Measurements from ENCODE around the gene FREM2. TPM values are rescaled to one million over a fixed set of nuclear protein-coding genes. Genes with fewer than 3 reads are reported as not detected.
A peak's percentile ranks its signal among the peaks of the same experiment; 100 is the strongest.

FREM2 gene
- total RNA-seq, 3 donors from 2014 or later, result 0.03 TPM

DNA sequence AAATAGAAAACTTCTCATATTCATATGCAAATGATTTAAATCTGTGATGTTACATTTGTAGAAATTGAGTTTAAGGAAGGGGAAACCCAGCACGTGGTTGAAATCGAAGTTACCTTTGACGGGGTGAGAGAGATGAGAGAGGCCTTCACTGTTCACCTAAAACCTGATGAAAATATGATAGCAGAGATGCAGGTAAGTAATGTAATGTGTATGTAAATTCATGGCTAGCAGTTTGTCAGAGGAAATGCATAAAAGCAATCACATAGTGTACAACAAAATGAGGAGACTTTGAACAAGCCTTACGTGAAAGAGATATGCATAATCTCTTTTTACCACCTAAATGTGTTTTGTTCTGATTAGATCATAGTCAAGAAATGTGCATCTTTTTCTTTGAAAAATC lies 169.2 kb downstream of the FREM2 start:
- Mint-ChIP-seq H3K4me1 (ENCODE audit: low read depth) (no peaks in the 10 kb centered on the region), H3K36me3 (ENCODE audit: insufficient read depth) (no peaks in the 10 kb centered on the region), H3K27me3 (ENCODE audit: low read depth) (peaks cover 6% of the 10 kb centered on the region), H3K4me3 (no peak overlapping the region), H3K9me3 (no peaks in the 10 kb centered on the region)
- no peak for ATAC-seq
- DNase-seq, result no peak

DNA sequence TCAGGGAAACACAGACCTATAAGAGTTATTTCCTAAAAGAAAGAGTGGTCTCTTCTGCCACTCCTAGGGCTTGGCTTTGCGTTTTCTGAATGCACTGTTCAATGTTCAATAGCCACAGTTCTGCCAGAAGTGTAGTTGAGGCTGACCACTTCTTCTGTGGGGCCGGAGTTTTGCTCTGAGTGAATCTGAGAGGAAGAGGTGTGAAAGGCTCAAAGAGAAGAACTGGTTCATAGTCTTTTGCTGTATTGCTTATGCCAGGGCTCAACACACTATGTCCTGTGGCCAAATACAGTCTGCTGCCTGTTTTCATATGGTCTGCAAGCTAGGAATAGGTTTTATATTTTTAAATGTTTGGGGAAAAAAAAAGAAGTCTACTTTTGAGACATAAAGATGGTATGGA lies 175.6 kb downstream of the FREM2 start:
- Mint-ChIP-seq H3K4me1 (ENCODE audit: low read depth) (no peaks in the 10 kb centered on the region), H3K4me3 (no peak overlapping the region), H3K9me3 (no peaks in the 10 kb centered on the region), H3K27me3 (ENCODE audit: low read depth) (peaks cover 1% of the 10 kb centered on the region), H3K36me3 (ENCODE audit: insufficient read depth) (no peaks in the 10 kb centered on the region)
- ATAC-seq (no peak), DNase-seq (no peak)

DNA sequence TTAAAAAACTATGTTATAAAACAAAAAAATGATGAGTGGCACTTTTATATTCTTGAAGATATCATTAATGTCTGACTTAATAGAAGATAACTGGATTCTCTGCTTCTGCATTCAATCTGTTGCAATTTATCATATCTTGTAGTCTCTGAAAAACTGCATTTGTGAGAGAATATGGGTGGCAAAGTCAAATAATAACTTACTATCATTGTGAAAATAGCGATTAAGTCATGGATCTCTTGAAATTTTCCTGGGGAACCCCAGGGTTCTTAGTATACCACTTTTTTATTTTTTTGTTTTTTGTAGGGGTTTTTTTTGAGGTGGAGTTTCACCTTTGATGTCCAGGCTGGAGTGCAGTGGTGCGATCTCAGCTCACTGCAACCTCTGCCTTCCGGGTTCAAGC lies 176.7 kb downstream of the FREM2 start:
- peaks cover 1% of the 10 kb centered on the region for H3K27me3 Mint-ChIP-seq (ENCODE audit: low read depth)
- no peaks in the 10 kb centered on the region for H3K4me1 Mint-ChIP-seq (ENCODE audit: low read depth)
- ATAC-seq, result no peak

DNA sequence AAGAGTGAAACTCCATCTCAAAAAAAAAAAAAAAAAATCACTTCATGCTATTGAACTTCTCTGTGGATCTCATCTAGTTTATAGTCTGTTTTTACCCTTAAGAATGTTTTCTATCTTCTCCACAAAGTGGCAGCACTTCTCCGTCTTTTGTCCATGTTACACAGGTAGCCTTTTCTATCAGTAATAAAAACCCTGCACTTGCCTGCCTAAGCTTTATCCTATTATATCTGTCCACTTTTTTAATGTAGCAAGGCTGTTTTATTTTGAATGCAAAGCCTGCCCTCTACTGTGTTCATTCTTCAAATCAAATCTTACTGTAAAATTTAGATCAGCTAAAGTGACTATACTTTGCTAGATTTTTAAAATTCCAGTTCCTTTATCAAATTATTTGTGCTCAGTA lies 179.8 kb downstream of the FREM2 start:
- no peak for DNase-seq

More for the DNA sequence above, 176.7 kb downstream of the FREM2 start:
- Mint-ChIP-seq H3K36me3 (ENCODE audit: insufficient read depth) (no peaks in the 10 kb centered on the region), H3K9me3 (no peaks in the 10 kb centered on the region), H3K4me3 (no peak overlapping the region)
- no peak for DNase-seq

DNA sequence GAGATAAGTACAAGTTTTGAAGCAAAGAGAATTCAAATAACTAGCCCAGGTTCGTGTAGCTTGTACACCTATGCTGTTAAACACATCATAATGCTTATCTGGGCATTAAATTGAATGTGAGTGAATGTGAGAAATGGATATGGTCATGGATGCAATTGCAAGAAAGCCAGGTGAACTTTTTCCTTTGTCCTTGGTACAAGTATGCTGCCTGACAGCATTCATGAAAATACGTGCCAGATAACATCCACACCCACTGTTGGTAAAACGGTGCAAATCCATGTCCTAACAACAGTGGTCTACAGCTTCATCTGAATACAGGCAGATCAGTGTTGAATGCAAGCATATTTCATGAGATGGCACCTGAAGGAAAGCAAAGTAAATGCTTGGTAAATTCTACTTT lies 181.5 kb downstream of the FREM2 start:
- DNase-seq (no peak), ATAC-seq (no peak)
- no peaks in the 10 kb centered on the region for H3K36me3 Mint-ChIP-seq (ENCODE audit: insufficient read depth)
- peaks cover 3% of the 10 kb centered on the region for H3K27me3 Mint-ChIP-seq (ENCODE audit: low read depth)
- H3K4me1 Mint-ChIP-seq (ENCODE audit: low read depth), result peaks cover 2% of the 10 kb centered on the region
- H3K9me3 Mint-ChIP-seq, result no peaks in the 10 kb centered on the region
- H3K4me3 Mint-ChIP-seq, result no peak overlapping the region

More for the DNA sequence above, 179.8 kb downstream of the FREM2 start:
- H3K4me1 Mint-ChIP-seq (ENCODE audit: low read depth), result no peaks in the 10 kb centered on the region
- H3K4me3 Mint-ChIP-seq, result no peak overlapping the region
- H3K9me3 Mint-ChIP-seq, result no peaks in the 10 kb centered on the region
- peaks cover 4% of the 10 kb centered on the region for H3K27me3 Mint-ChIP-seq (ENCODE audit: low read depth)
- H3K36me3 Mint-ChIP-seq (ENCODE audit: insufficient read depth), result no peaks in the 10 kb centered on the region
- ATAC-seq, result no peak

DNA sequence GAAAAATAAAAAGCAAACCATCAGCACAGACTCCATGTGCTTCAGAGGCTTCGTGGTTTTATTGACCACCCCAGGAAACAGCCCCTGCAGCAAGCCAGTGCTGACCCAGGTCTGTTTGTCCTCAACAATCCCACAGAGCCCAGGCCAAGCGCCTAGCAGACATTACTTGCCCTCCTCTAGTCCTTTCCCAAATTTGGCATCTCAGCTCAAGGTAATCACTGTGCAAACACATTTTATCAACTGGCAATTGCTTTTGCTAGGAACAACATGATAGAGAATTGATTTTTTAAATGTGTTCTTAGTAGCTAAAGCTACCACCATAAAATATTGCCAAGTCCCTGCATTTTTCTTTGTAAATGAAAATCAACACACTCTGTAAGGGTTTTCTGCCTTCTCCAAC lies 182.0 kb downstream of the FREM2 start:
- H3K27me3 Mint-ChIP-seq (ENCODE audit: low read depth), result peaks cover 3% of the 10 kb centered on the region
- no peak overlapping the region for H3K4me3 Mint-ChIP-seq
- H3K4me1 Mint-ChIP-seq (ENCODE audit: low read depth), result peaks cover 2% of the 10 kb centered on the region
- ATAC-seq (no peak), DNase-seq (no peak)
- no peaks in the 10 kb centered on the region for H3K9me3 Mint-ChIP-seq
- H3K36me3 Mint-ChIP-seq (ENCODE audit: insufficient read depth), result no peaks in the 10 kb centered on the region

DNA sequence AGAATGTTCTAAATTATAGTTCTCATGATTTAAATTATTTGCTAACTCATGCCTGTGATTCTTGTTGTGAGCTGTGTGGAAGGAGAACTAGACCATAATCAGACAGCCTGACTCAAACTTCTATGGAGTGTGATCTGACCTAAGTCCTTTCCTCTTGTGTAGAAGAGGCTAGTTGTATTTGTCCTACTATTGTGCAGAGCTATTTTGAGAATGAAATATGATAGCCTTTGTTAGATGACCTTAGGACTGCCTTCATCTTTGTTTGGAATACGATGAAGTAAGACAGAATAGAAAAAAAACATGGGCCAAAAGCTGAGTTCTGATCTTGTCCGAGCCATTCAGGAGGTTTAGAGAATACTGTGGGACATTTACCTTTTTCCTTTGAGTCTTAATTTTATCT lies 184.4 kb downstream of the FREM2 start:
- peaks cover 5% of the 10 kb centered on the region for H3K27me3 Mint-ChIP-seq (ENCODE audit: low read depth)
- no peaks in the 10 kb centered on the region for H3K9me3 Mint-ChIP-seq
- ATAC-seq (no peak), DNase-seq (no peak)
- peaks cover 2% of the 10 kb centered on the region for H3K4me1 Mint-ChIP-seq (ENCODE audit: low read depth)
- H3K36me3 Mint-ChIP-seq (ENCODE audit: insufficient read depth), result no peaks in the 10 kb centered on the region
- H3K4me3 Mint-ChIP-seq, result no peak overlapping the region

DNA sequence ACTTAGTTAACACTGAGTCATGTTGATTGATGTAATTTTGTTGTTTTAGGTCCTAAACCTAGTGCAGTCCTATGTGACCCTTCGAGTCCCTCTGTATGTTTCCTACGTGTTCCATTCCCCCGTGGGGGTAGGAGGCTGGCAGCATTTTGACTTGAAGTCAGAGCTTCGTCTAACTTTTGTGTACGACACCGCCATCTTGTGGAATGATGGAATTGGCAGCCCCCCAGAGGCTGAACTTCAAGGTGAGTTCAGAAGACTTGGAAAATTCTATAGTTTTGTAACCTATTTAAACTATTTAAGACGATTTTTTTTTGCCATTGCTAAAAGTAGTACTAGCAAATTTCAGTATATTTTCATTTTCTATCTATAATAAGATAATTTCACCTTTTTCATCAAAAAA lies 185.8 kb downstream of the FREM2 start:
- no peak overlapping the region for H3K4me3 Mint-ChIP-seq
- DNase-seq (peak; percentile 5), ATAC-seq (no peak)
- H3K4me1 Mint-ChIP-seq (ENCODE audit: low read depth), result peaks cover 2% of the 10 kb centered on the region
- H3K27me3 Mint-ChIP-seq (ENCODE audit: low read depth), result peaks cover 5% of the 10 kb centered on the region
- H3K9me3 Mint-ChIP-seq, result no peaks in the 10 kb centered on the region
- no peaks in the 10 kb centered on the region for H3K36me3 Mint-ChIP-seq (ENCODE audit: insufficient read depth)

DNA sequence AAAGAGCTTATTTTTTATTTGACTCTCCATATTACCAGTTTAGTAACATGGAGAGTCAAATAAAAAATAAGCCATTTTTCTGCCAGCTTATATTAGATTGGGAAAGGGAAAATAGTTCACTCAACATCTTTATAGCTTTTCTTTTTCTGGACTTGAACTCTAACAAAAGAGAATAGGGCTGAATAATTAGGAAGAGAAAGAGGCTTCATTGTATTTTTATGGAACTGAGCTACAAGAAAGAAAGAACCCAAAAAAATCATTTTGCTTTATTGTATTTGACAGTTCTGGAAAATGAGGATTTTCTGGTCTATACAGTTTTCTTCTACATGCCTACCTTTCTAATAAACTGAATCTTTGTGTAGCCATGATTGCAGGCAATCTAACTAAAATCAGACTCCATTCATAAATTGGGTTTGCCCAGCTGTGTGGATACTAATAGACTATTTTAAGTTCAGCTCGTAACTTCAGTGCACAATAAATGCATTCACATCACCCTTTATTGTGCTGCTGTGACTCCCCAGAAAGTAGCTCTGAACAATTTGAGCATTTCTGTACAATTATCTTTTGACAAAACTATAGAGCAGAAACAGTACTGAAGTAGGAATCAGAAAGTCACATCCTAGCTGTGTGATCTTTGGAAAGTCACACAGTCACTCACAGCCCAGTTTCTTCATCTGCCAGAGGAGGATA lies 188.5 kb downstream of the FREM2 start:
- Mint-ChIP-seq H3K4me1 (ENCODE audit: low read depth) (peaks cover 2% of the 10 kb centered on the region), H3K36me3 (ENCODE audit: insufficient read depth) (no peaks in the 10 kb centered on the region), H3K9me3 (no peaks in the 10 kb centered on the region), H3K4me3 (no peak overlapping the region), H3K27me3 (ENCODE audit: low read depth) (peaks cover 7% of the 10 kb centered on the region)
- ATAC-seq (no peak), DNase-seq (no peak)

DNA sequence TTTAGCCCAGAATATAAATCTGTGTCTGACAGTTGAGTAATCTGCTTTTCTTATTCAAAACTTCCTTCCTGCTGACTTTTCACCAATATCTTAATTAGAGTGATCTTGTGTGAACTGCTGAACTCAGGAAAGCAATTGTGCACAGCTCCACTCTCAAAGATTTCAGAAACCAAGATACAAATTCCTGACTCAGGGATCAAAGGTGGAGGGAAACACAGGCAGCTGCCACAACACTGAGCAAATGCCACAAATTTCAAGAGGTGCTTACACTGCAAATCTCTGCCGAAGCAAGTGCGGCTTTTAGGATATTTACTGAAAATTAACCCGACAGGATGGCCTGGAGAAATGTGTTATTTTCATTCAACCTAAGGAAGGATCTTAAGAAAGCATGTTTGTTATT lies 192.4 kb downstream of the FREM2 start:
- no peaks in the 10 kb centered on the region for H3K9me3 Mint-ChIP-seq
- H3K27me3 Mint-ChIP-seq (ENCODE audit: low read depth), result peaks cover 6% of the 10 kb centered on the region
- H3K4me3 Mint-ChIP-seq, result no peak overlapping the region
- no peaks in the 10 kb centered on the region for H3K36me3 Mint-ChIP-seq (ENCODE audit: insufficient read depth)
- ATAC-seq (no peak), DNase-seq (no peak)
- no peaks in the 10 kb centered on the region for H3K4me1 Mint-ChIP-seq (ENCODE audit: low read depth)

DNA sequence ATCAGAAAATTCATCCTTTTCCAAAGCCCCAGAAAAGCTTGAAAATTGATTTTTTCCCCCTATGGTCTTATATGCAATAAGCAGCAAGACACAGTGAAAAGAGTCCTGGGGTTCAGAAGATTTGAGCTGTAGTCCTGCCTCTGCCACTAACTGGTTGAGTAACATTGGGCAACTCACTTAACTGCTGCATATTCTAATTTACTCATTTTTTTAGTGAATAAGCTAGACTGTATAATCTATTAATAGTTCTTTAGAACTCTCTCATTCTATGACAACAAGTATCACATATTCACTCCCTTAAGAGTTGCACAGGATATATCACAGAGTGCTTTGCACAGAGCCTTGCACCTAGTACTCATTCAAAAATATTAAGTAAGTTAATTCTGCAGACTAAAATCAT lies 192.9 kb downstream of the FREM2 start:
- no peaks in the 10 kb centered on the region for H3K36me3 Mint-ChIP-seq (ENCODE audit: insufficient read depth)
- H3K4me1 Mint-ChIP-seq (ENCODE audit: low read depth), result no peaks in the 10 kb centered on the region
- DNase-seq (no peak), ATAC-seq (no peak)
- peaks cover 5% of the 10 kb centered on the region for H3K27me3 Mint-ChIP-seq (ENCODE audit: low read depth)
- H3K9me3 Mint-ChIP-seq, result no peaks in the 10 kb centered on the region
- no peak overlapping the region for H3K4me3 Mint-ChIP-seq

DNA sequence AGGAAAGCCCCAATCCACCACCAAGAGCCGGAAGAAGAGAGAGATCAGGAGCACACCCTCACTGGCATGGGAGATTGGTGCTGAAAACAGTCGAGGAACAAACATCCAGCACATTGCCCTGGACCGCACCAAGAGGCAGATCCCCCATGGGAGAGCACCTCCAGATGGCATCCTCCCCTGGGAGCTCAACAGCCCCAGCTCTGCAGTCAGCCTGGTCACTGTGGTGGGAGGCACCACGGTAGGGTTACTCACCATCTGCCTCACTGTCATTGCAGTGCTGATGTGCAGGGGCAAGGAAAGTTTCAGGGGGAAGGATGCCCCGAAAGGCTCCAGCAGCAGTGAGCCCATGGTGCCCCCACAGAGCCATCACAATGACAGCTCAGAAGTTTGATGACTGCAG lies 193.5 kb downstream of the FREM2 start:
- no peak overlapping the region for H3K4me3 Mint-ChIP-seq
- no peaks in the 10 kb centered on the region for H3K9me3 Mint-ChIP-seq
- DNase-seq (no peak), ATAC-seq (no peak)
- H3K27me3 Mint-ChIP-seq (ENCODE audit: low read depth), result peaks cover 7% of the 10 kb centered on the region
- no peaks in the 10 kb centered on the region for H3K36me3 Mint-ChIP-seq (ENCODE audit: insufficient read depth)
- no peaks in the 10 kb centered on the region for H3K4me1 Mint-ChIP-seq (ENCODE audit: low read depth)

DNA sequence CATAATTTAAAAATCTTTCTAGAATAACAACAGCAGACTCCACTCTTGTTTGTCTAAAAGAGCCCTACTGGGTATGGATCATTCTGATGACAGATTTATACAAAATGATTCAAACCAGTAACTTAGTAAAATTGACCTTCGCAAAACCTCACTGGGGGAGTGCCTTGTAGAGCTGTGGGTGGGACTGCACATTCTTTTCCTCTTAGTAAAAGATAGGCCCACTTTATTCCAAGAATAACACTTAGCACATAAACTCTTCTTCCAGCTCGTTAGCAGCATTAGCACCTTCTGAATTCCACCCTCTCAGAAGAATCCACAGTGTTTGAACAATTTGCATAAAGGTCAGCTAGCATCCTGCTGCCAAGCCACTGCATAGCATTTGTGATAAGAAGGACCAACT lies 196.9 kb downstream of the FREM2 start:
- H3K9me3 Mint-ChIP-seq, result no peaks in the 10 kb centered on the region
- DNase-seq (no peak), ATAC-seq (no peak)
- peaks cover 12% of the 10 kb centered on the region for H3K27me3 Mint-ChIP-seq (ENCODE audit: low read depth)
- no peak overlapping the region for H3K4me3 Mint-ChIP-seq
- no peaks in the 10 kb centered on the region for H3K4me1 Mint-ChIP-seq (ENCODE audit: low read depth)
- no peaks in the 10 kb centered on the region for H3K36me3 Mint-ChIP-seq (ENCODE audit: insufficient read depth)

DNA sequence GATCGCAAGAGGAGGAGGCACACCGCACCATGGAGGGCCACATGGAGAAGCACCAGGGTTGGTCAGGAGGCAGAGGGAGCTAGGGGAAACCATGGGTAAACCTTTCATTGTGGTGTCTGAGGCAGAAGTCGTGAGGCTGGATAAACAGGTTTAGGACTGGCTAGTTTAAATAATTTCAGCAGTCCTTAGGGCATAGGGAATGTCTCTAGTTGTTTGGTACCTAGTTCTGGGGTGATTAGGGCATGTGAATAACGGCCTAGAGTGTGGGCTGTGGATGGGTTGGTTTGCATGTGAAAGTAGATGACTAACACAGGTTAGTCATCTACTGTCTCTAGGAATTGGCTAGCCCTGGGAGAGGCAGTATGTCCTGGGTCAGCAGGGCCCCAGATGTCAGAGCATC lies 201.4 kb downstream of the FREM2 start:
- Mint-ChIP-seq H3K9me3 (no peaks in the 10 kb centered on the region), H3K4me1 (ENCODE audit: low read depth) (no peaks in the 10 kb centered on the region), H3K36me3 (ENCODE audit: insufficient read depth) (no peaks in the 10 kb centered on the region), H3K4me3 (no peak overlapping the region), H3K27me3 (ENCODE audit: low read depth) (peaks cover 14% of the 10 kb centered on the region)
- no peak for DNase-seq
- no peak for ATAC-seq

DNA sequence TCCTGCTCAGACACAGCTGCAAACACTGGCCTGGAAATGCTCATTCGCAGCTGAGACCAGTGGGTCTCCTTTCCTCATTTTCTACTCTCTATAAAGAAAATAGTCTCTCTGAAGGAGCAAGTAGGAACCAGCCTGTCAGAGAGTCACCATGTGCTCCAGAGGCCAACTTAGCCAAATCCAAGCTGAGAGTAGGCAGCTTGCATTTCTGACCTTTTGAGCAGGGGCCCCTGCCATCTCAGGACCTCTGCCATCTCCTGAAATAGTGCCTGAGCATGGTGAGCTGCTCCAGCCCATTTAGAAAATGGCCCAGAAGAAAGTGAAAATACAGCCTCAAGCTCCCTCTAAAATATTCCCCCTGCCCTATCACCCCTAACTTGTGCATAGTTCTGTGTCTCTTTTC lies 208.2 kb downstream of the FREM2 start:
- Mint-ChIP-seq H3K36me3 (ENCODE audit: insufficient read depth) (no peaks in the 10 kb centered on the region), H3K27me3 (ENCODE audit: low read depth) (peaks cover 10% of the 10 kb centered on the region), H3K4me3 (no peak overlapping the region), H3K4me1 (ENCODE audit: low read depth) (no peaks in the 10 kb centered on the region), H3K9me3 (no peaks in the 10 kb centered on the region)
- ATAC-seq (no peak), DNase-seq (no peak)

DNA sequence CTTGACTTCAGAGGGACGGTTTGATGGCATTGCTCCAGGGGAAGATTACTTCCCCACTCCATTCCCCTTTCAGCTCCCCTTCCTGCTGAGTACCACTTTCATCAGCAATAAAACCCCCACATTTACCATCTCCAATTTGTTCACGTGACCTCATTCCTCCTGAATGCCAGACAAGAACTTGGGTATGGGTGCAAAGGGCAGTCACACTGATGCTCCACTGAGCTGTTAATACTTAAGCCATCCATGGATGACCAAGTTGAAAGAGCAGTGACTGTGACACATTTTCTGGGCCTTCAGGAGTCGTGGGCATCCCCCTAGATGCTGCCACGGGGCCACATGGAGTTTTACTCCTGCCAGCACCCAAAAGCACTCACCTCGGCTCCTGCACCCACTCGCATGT lies 210.6 kb downstream of the FREM2 start:
- no peak for DNase-seq
- no peak overlapping the region for H3K4me3 Mint-ChIP-seq
- no peak for ATAC-seq
- no peaks in the 10 kb centered on the region for H3K9me3 Mint-ChIP-seq
- no peaks in the 10 kb centered on the region for H3K36me3 Mint-ChIP-seq (ENCODE audit: insufficient read depth)
- peaks cover 4% of the 10 kb centered on the region for H3K27me3 Mint-ChIP-seq (ENCODE audit: low read depth)
- no peaks in the 10 kb centered on the region for H3K4me1 Mint-ChIP-seq (ENCODE audit: low read depth)

Data from activated T-cell treated with anti-CD3 and anti-CD28 coated beads, Interleukin-2, amount 50 U/mL, for 4 hours (primary cell).